GM19043 (cell line): ENCODE results near the gene FAM47E.
"Not testable (repeated sequence)": the region's sequence is repeated elsewhere in the genome, so short reads cannot be mapped to it uniquely, and the experiment has no call there.

Experiments
- ATAC-seq: cut with Tn5 transposase; IDR thresholded peaks from one replicate; pipeline ENCODE4 v1.9.1; 2021; ENCODE audit warnings: low read depth; ENCODE audit not compliant: unreplicated experiment

Gene FAM47E

GRCh38 chr4:76219299-76220055 lies 32.0 kb upstream of the FAM47E start:
- no peak for ATAC-seq

- ATAC-seq: no peak
Measured at GRCh38 chr4:76224171-76224570, 27.4 kb upstream of the FAM47E start.

GRCh38 chr4:76226418-76226817 lies 25.1 kb upstream of the FAM47E start:
- no peak for ATAC-seq

- ATAC-seq: no peak
Measured at GRCh38 chr4:76232681-76233080, 18.8 kb upstream of the FAM47E start.

GRCh38 chr4:76233083-76233482 lies 18.4 kb upstream of the FAM47E start:
- no peak for ATAC-seq

- no peak for ATAC-seq
Measured at GRCh38 chr4:76233529-76233928, 18.0 kb upstream of the FAM47E start.

GRCh38 chr4:76233967-76234678 lies 17.4 kb upstream of the FAM47E start:
- ATAC-seq: no peak

- ATAC-seq: no peak
Measured at GRCh38 chr4:76234679-76235044, 16.9 kb upstream of the FAM47E start.

GRCh38 chr4:76235407-76235806 lies 16.1 kb upstream of the FAM47E start:
- ATAC-seq: no peak

- no peak for ATAC-seq
Measured at GRCh38 chr4:76235915-76236314, 15.6 kb upstream of the FAM47E start.

- no peak for ATAC-seq
Measured at GRCh38 chr4:76238236-76238635, 13.3 kb upstream of the FAM47E start.

- ATAC-seq: no peak
Measured at GRCh38 chr4:76238701-76239100, 12.8 kb upstream of the FAM47E start.

- no peak for ATAC-seq
Measured at GRCh38 chr4:76240236-76240635, 11.3 kb upstream of the FAM47E start.

- not testable (repeated sequence) for ATAC-seq
Measured at GRCh38 chr4:76243877-76244276, 7.6 kb upstream of the FAM47E start.

GRCh38 chr4:76246025-76246424 lies 5.5 kb upstream of the FAM47E start:
- no peak for ATAC-seq

GRCh38 chr4:76246852-76247251 lies 4.7 kb upstream of the FAM47E start:
- ATAC-seq: no peak

GRCh38 chr4:76250962-76251361 lies 559 bp upstream of the FAM47E start:
- no peak for ATAC-seq

- ATAC-seq: no peak
Measured at GRCh38 chr4:76252271-76252653, 741 bp downstream of the FAM47E start.

GRCh38 chr4:76253511-76253910 lies 2.0 kb downstream of the FAM47E start:
- no peak for ATAC-seq

- no peak for ATAC-seq
Measured at GRCh38 chr4:76256032-76256431, 4.5 kb downstream of the FAM47E start.

- ATAC-seq: no peak
Measured at GRCh38 chr4:76256968-76257367, 5.4 kb downstream of the FAM47E start.

GRCh38 chr4:76257824-76258223 lies 6.3 kb downstream of the FAM47E start:
- ATAC-seq: no peak
